Fibroblast of pulmonary artery (primary cell): Measurements from ENCODE around the gene C1orf74.
A peak's percentile ranks its signal among the peaks of the same experiment; 100 is the strongest.

ENCODE experiments used
- DNase-seq: peaks from one replicate; pipeline ENCODE4 v3.0.0-alpha.2; 2010; ENCODE audit warnings: low read depth
- H3K4me3 ChIP-seq: replicated peaks from 2 replicates; pipeline ENCODE4 v1.5.1; 2011; ENCODE audit warnings: low read depth, mild to moderate bottlenecking, control low read depth, low read length, moderate library complexity
- CTCF ChIP-seq: IDR thresholded peaks from 2 replicates; pipeline ENCODE4 v1.5.1; 2011; ENCODE audit warnings: mild to moderate bottlenecking, control low read depth, low read length, inconsistent platforms; ENCODE audit errors: missing control alignments

The C1orf74 gene

GRCh38 chr1:209823143-209824041 lies 39.0 kb upstream of the C1orf74 start:
- DNase-seq: peak; percentile 90
- H3K4me3 ChIP-seq: no peak overlapping the region
- peak; percentile 78 for TF ChIP-seq CTCF

- no peak for DNase-seq
Observed at GRCh38 chr1:209822706-209823105, 38.3 kb upstream of the C1orf74 start.

GRCh38 chr1:209820986-209821385 lies 36.6 kb upstream of the C1orf74 start:
- no peak for TF ChIP-seq CTCF
- DNase-seq: no peak
- H3K4me3 ChIP-seq: no peak overlapping the region

More at GRCh38 chr1:209822706-209823105, 38.3 kb upstream of the C1orf74 start:
- no peak overlapping the region for H3K4me3 ChIP-seq
- no peak for TF ChIP-seq CTCF

- no peak for DNase-seq
- H3K4me3 ChIP-seq: no peak overlapping the region
- TF ChIP-seq CTCF: no peak
Observed at GRCh38 chr1:209819058-209819457, 34.7 kb upstream of the C1orf74 start.

GRCh38 chr1:209817691-209818090 lies 33.3 kb upstream of the C1orf74 start:
- DNase-seq: no peak
- H3K4me3 ChIP-seq: no peak overlapping the region
- no peak for TF ChIP-seq CTCF

- no peak for TF ChIP-seq CTCF
- no peak overlapping the region for H3K4me3 ChIP-seq
- DNase-seq: no peak
Observed at GRCh38 chr1:209816923-209817322, 32.6 kb upstream of the C1orf74 start.

GRCh38 chr1:209815931-209816341 lies 31.6 kb upstream of the C1orf74 start:
- no peak for DNase-seq
- H3K4me3 ChIP-seq: no peak overlapping the region
- no peak for TF ChIP-seq CTCF
